Mesenchymal stem cell (in vitro differentiated cells and primary cell): Measurements from ENCODE around the gene ASB5.

Experiments used
- DNase-seq: peaks from one replicate; pipeline ENCODE4 v3.0.0-alpha.2; 2013
- H2AFZ ChIP-seq: one replicate; pipeline ENCODE4 v1.6.1; 2013; ENCODE audit warnings: low read depth, mild to moderate bottlenecking, control low read depth, inconsistent platforms, low read length, moderate library complexity
- H2AK5ac ChIP-seq: 2 replicates; pipeline ENCODE4 v1.6.1; 2013; ENCODE audit warnings: low read length, moderate library complexity, mild to moderate bottlenecking, inconsistent platforms; ENCODE audit not compliant: severe bottlenecking
- H2BK120ac ChIP-seq: one replicate; pipeline ENCODE4 v1.6.1; 2013; ENCODE audit warnings: low read depth, mild to moderate bottlenecking, inconsistent platforms, low read length, moderate library complexity
- H2BK12ac ChIP-seq, 2 experiments: one replicate each; pipeline ENCODE4 v1.6.1; 2013; ENCODE audit warnings: inconsistent platforms in 2 of 2, low read length in 2 of 2, mild to moderate bottlenecking in 2 of 2, moderate library complexity in 2 of 2, control low read depth in 1 of 2
- H2BK15ac ChIP-seq: one replicate; pipeline ENCODE4 v1.6.1; 2013; ENCODE audit warnings: mild to moderate bottlenecking, low read depth, inconsistent platforms; ENCODE audit not compliant: poor library complexity, severe bottlenecking
- H2BK5ac ChIP-seq: 2 replicates; pipeline ENCODE4 v1.6.1; 2013; ENCODE audit warnings: low read depth, mild to moderate bottlenecking, low read length, control low read depth, inconsistent platforms; ENCODE audit not compliant: poor library complexity, severe bottlenecking
- H3K14ac ChIP-seq, 2 experiments: one replicate each; pipeline ENCODE4 v1.6.1; 2013; ENCODE audit warnings: inconsistent platforms in 2 of 2, low read length in 2 of 2, control low read depth in 1 of 2, mild to moderate bottlenecking in 1 of 2, moderate library complexity in 1 of 2
- H3K18ac ChIP-seq, 2 experiments: one replicate each; pipeline ENCODE4 v1.6.1; 2013; ENCODE audit warnings: inconsistent platforms in 2 of 2, low read length in 2 of 2, control low read depth in 1 of 2, low read depth in 1 of 2, mild to moderate bottlenecking in 1 of 2
- H3K23ac ChIP-seq, 2 experiments: one replicate each; pipeline ENCODE4 v1.6.1; 2013; ENCODE audit warnings: inconsistent platforms in 2 of 2, low read length in 2 of 2, mild to moderate bottlenecking in 2 of 2, moderate library complexity in 2 of 2, control low read depth in 1 of 2
- H3K27ac ChIP-seq: 2 replicates; pipeline ENCODE4 v1.5.1; 2013; ENCODE audit warnings: mild to moderate bottlenecking, moderate library complexity, low read length, control low read depth, inconsistent platforms; ENCODE audit not compliant: poor library complexity, severe bottlenecking
- H3K27me3 ChIP-seq, 2 experiments: 2 replicates each; pipeline versions ENCODE4 v1.6.1 to v1.7.0; 2013; ENCODE audit warnings: low read length in 2 of 2, mild to moderate bottlenecking in 2 of 2, moderate library complexity in 2 of 2, control low read depth in 1 of 2, inconsistent platforms in 1 of 2; ENCODE audit not compliant: control insufficient read depth in 1 of 2, insufficient read depth in 1 of 2
- H3K36me3 ChIP-seq, 2 experiments: 2 replicates each; pipeline versions ENCODE4 v1.6.1 to v1.7.0; 2013; ENCODE audit warnings: low read length in 2 of 2, control low read depth in 1 of 2, inconsistent platforms in 1 of 2, low read depth in 1 of 2, mild to moderate bottlenecking in 1 of 2; ENCODE audit not compliant: insufficient read depth in 2 of 2, control insufficient read depth in 1 of 2
- H3K4ac ChIP-seq, 2 experiments: one replicate each; pipeline ENCODE4 v1.6.1; 2013; ENCODE audit warnings: inconsistent platforms in 2 of 2, low read length in 2 of 2, mild to moderate bottlenecking in 2 of 2, moderate library complexity in 2 of 2, control low read depth in 1 of 2, low read depth in 1 of 2
- H3K4me1 ChIP-seq: 2 replicates; pipeline ENCODE4 v1.6.1; 2013; ENCODE audit warnings: low read depth, low read length, control low read depth; ENCODE audit not compliant: control insufficient read depth, insufficient read depth
- H3K4me2 ChIP-seq: 2 replicates; pipeline ENCODE4 v1.6.1; 2013; ENCODE audit warnings: low read length, mild to moderate bottlenecking, inconsistent platforms; ENCODE audit not compliant: poor library complexity, severe bottlenecking
- H3K4me3 ChIP-seq, 2 experiments: 2 replicates each; pipeline versions ENCODE4 v1.5.1 to v1.7.0; 2013; ENCODE audit warnings: low read length in 2 of 2, mild to moderate bottlenecking in 2 of 2, control low read depth in 1 of 2, low read depth in 1 of 2; ENCODE audit not compliant: insufficient read depth in 1 of 2
- H3K79me1 ChIP-seq: replicated peaks from 2 replicates; pipeline ENCODE4 v1.6.1; 2013; ENCODE audit warnings: mild to moderate bottlenecking, control low read depth, low read length, inconsistent platforms; ENCODE audit not compliant: poor library complexity, severe bottlenecking
- H3K9ac ChIP-seq: 2 replicates; pipeline ENCODE4 v1.7.0; 2013; ENCODE audit warnings: mild to moderate bottlenecking, low read length, moderate library complexity
- H3K9me3 ChIP-seq: 2 replicates; pipeline ENCODE4 v1.7.0; 2013; ENCODE audit warnings: mild to moderate bottlenecking, low read length; ENCODE audit not compliant: control insufficient read depth
- H4K8ac ChIP-seq: one replicate; pipeline ENCODE4 v1.6.1; 2013; ENCODE audit warnings: inconsistent platforms, mild to moderate bottlenecking, low read length, moderate library complexity
- H4K91ac ChIP-seq: one replicate; pipeline ENCODE4 v1.6.1; 2013; ENCODE audit warnings: mild to moderate bottlenecking, low read length, inconsistent platforms
- whole genome bisulfite sequencing: methylation state at CpG from one replicate; pipeline ENCODE4 v1.1.7; 2013; ENCODE audit warnings: mixed read lengths; 5-methylcytosine and 5-hydroxymethylcytosine counted together

ASB5 gene

GRCh38 chr4:176290520-176290919, 21.5 kb upstream of the ASB5 start:
- H4K8ac ChIP-seq = no peak overlapping the region
- H3K4me1 ChIP-seq = no peaks in the 10 kb centered on the region
- DNase-seq = no peak
- no peak overlapping the region for H3K9ac ChIP-seq
- H2AFZ ChIP-seq = no peak overlapping the region
- no peak overlapping the region for H2BK12ac ChIP-seq
- H2BK5ac ChIP-seq = no peak overlapping the region
- no peak overlapping the region for H3K4ac ChIP-seq
- no peaks in the 10 kb centered on the region for H3K36me3 ChIP-seq
- H3K14ac ChIP-seq = no peak overlapping the region
- no peak overlapping the region for H3K23ac ChIP-seq
- H3K4me3 ChIP-seq = no peak overlapping the region
- WGBS = 95% methylated on average over 2 of the region's 3 CpGs
- H3K79me1 ChIP-seq = no peaks in the 10 kb centered on the region
- H3K4me2 ChIP-seq = no peak overlapping the region
- H2BK120ac ChIP-seq = peak overlapping the region; percentile 19
- H2AK5ac ChIP-seq = no peak overlapping the region
- H4K91ac ChIP-seq = peak overlapping the region; percentile 68
- no peak overlapping the region for H3K27ac ChIP-seq
- H3K27me3 ChIP-seq = no peaks in the 10 kb centered on the region
- H2BK15ac ChIP-seq = no peak overlapping the region
- H3K18ac ChIP-seq = no peak overlapping the region
- no peaks in the 10 kb centered on the region for H3K9me3 ChIP-seq

- no peak overlapping the region for H3K14ac ChIP-seq
- 95% methylated on average over 5 of the region's 6 CpGs for WGBS
Observed at GRCh38 chr4:176289561-176289960, 20.5 kb upstream of the ASB5 start.

GRCh38 chr4:176288020-176288419, 19.0 kb upstream of the ASB5 start:
- no peak overlapping the region for H3K23ac ChIP-seq
- no peak overlapping the region for H2BK120ac ChIP-seq
- no peak overlapping the region for H2BK12ac ChIP-seq
- H3K79me1 ChIP-seq = no peaks in the 10 kb centered on the region
- H3K9me3 ChIP-seq = no peaks in the 10 kb centered on the region
- H2AK5ac ChIP-seq = no peak overlapping the region
- no peak overlapping the region for H4K91ac ChIP-seq
- H3K36me3 ChIP-seq = no peaks in the 10 kb centered on the region
- no peak overlapping the region for H3K9ac ChIP-seq
- no peak overlapping the region for H2BK5ac ChIP-seq
- no peak overlapping the region for H3K18ac ChIP-seq
- no peak overlapping the region for H3K4me3 ChIP-seq
- no peaks in the 10 kb centered on the region for H3K27me3 ChIP-seq
- H3K14ac ChIP-seq = peak overlapping the region in 1 of 2 experiments; percentile 81
- no peak overlapping the region for H3K4me2 ChIP-seq
- no peak for DNase-seq
- no peaks in the 10 kb centered on the region for H3K4me1 ChIP-seq
- no peak overlapping the region for H3K4ac ChIP-seq
- H3K27ac ChIP-seq = no peak overlapping the region
- H4K8ac ChIP-seq = no peak overlapping the region
- H2AFZ ChIP-seq = no peak overlapping the region
- H2BK15ac ChIP-seq = no peak overlapping the region

More at GRCh38 chr4:176289561-176289960, 20.5 kb upstream of the ASB5 start:
- Histone ChIP-seq H3K27ac (no peak overlapping the region), H3K4me3 (no peak overlapping the region), H3K79me1 (no peaks in the 10 kb centered on the region), H3K27me3 (no peaks in the 10 kb centered on the region), H2BK5ac (no peak overlapping the region), H3K36me3 (no peaks in the 10 kb centered on the region), H3K9me3 (no peaks in the 10 kb centered on the region), H3K23ac (no peak overlapping the region), H3K18ac (no peak overlapping the region), H2BK120ac (no peak overlapping the region), H2AFZ (no peak overlapping the region), H3K4ac (no peak overlapping the region), H2BK15ac (no peak overlapping the region), H3K9ac (no peak overlapping the region), H3K4me2 (no peak overlapping the region), H3K4me1 (no peaks in the 10 kb centered on the region), H4K8ac (no peak overlapping the region), H2BK12ac (no peak overlapping the region), H4K91ac (no peak overlapping the region), H2AK5ac (no peak overlapping the region)
- no peak for DNase-seq

GRCh38 chr4:176287546-176287945, 18.5 kb upstream of the ASB5 start:
- Histone ChIP-seq H4K8ac (no peak overlapping the region), H3K27me3 (no peaks in the 10 kb centered on the region), H3K36me3 (no peaks in the 10 kb centered on the region), H2AFZ (no peak overlapping the region), H2BK120ac (no peak overlapping the region), H3K9me3 (no peaks in the 10 kb centered on the region), H4K91ac (no peak overlapping the region), H3K4ac (no peak overlapping the region), H3K9ac (no peak overlapping the region), H3K4me3 (no peak overlapping the region), H3K27ac (no peak overlapping the region), H2BK15ac (no peak overlapping the region), H3K4me2 (no peak overlapping the region), H3K18ac (no peak overlapping the region), H2BK5ac (no peak overlapping the region), H2AK5ac (no peak overlapping the region), H3K23ac (no peak overlapping the region), H2BK12ac (no peak overlapping the region), H3K14ac (no peak overlapping the region), H3K4me1 (no peaks in the 10 kb centered on the region), H3K79me1 (no peaks in the 10 kb centered on the region)
- no peak for DNase-seq
